Prostate gland (tissue), 2 donors: Measurements from ENCODE around the gene CACNG7. TPM values are rescaled to one million over a fixed set of nuclear protein-coding genes. Genes with fewer than 3 reads are reported as not detected.

Experiments used
- DNase-seq: peaks from one replicate; pipeline ENCODE4 v3.0.0-alpha.2; 2019; ENCODE audit warnings: low spot score
- H3K27ac ChIP-seq, 2 donors: fragments of 200-600 bp; sonication (generic); 2 replicates each; pipeline ENCODE4 v1.5.1; 2017 to 2019
- H3K27me3 ChIP-seq: fragments of 200-600 bp; sonication (generic); replicated peaks from 2 replicates; pipeline ENCODE4 v1.5.1; 2019; ENCODE audit not compliant: insufficient read depth
- H3K36me3 ChIP-seq, 2 donors: fragments of 200-600 bp; sonication (generic); 1 replicate in 1 of 2; 2 replicates in 1 of 2; pipeline versions ENCODE4 v1.5.1 to v1.8.1; 2017 to 2019
- H3K4me1 ChIP-seq: fragments of 200-600 bp; sonication (generic); replicated peaks from 2 replicates; pipeline ENCODE4 v1.5.1; 2019
- H3K4me3 ChIP-seq, 2 donors: fragments of 200-600 bp; sonication (generic); 2 replicates each; pipeline ENCODE4 v1.5.1; 2017 to 2019
- H3K9me3 ChIP-seq: fragments of 200-600 bp; sonication (generic); 2 replicates; pipeline ENCODE4 v1.5.1; 2017
- POLR2A ChIP-seq: fragments of 450-650 bp; IDR thresholded peaks from one replicate; pipeline ENCODE4 v1.6.1; 2016; ENCODE audit warnings: antibody characterized with exemption, mild to moderate bottlenecking
- POLR2AphosphoS5 ChIP-seq: sonication (generic); formaldehyde crosslinking; IDR thresholded peaks from one replicate; pipeline ENCODE4 v1.6.1; 2017; ENCODE audit warnings: antibody characterized with exemption
- WGBS: methylation state at CpG from one replicate; pipeline ENCODE4 v1.1.5; 2018; 5-methylcytosine and 5-hydroxymethylcytosine counted together
- intact Hi-C: fragments of 100-400 bp; cut with DNase I; formaldehyde crosslinking; loops from one replicate; pipeline ENCODE4 v1.14.2; 2022
- total RNA-seq, 2 donors: library from RNA; depleted of rRNA; stranded (reverse); fragments of >200 nt; gene quantifications; one replicate each; pipeline ENCODE4 v1.1.0, GENCODE V29; 2016
- TF ChIP-seq, protein P1 (sequence below), 4 experiments: fragments of 200-600 bp in 2 of 4; fragments of 450-650 bp in 2 of 4; sonication (generic) in 2 of 4; IDR thresholded peaks; 1 replicate in 3 of 4; 2 replicates in 1 of 4; pipeline ENCODE4 v1.5.1; 2016 to 2019; ENCODE audit warnings: antibody characterized with exemption in 4 of 4, mild to moderate bottlenecking in 2 of 4, moderate library complexity in 2 of 4

CACNG7 gene
- total RNA-seq, 2 donors from 2014 or later, result not detected

DNA sequence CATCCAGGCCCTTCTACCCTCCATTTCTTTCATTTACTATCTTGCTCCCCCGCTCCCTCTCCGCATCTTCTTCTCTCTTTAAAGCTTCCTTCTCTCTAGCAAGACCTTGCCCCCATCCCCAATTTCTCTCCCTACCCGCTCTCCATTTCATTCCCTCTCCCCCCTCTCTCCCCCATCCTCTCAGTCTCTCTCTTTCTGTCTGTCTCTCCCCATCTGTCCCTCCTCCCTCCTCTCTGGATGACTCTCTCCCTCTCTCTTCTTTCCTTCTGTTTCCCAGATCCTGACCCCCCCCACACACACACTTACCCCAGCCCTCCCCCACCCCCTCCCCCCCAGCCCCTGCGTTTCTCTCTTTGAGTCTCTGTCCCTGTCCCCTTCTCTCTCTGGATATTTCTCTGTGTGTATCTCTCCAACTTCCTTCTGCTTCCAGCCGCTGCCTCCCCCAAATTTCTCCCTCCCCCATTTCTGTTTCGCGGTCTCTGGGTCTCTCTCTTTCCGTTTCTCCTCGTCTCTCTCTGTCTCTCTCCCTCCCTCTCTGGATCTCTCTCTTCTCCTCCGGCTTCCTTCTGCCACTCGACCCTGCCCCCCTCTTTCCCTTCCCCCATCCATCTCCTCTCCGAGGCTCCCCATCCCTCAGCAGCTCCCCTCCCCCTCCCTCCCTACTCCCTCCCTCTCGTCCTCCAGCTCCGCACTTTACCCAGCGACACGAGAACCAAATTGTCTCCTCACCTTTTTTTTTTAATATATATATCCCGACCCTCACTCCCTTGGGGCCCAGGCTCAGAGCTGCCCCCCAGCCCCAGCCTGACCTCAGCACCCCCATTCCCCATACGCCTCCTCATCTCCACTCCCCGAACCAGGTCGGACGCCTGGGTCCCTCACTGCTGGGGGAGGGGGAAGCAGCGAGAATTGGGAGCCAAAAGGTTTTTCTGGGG lies 50.0 kb downstream of the CACNG7 start:
- H3K27me3 ChIP-seq, result peaks cover 26% of the 10 kb centered on the region
- no peak overlapping the region for H3K4me3 ChIP-seq
- WGBS, result 3% methylated on average over 22 of the region's 22 CpGs
- H3K4me1 ChIP-seq, result no peaks in the 10 kb centered on the region
- no peaks in the 10 kb centered on the region for H3K36me3 ChIP-seq
- TF ChIP-seq, protein P1, sequence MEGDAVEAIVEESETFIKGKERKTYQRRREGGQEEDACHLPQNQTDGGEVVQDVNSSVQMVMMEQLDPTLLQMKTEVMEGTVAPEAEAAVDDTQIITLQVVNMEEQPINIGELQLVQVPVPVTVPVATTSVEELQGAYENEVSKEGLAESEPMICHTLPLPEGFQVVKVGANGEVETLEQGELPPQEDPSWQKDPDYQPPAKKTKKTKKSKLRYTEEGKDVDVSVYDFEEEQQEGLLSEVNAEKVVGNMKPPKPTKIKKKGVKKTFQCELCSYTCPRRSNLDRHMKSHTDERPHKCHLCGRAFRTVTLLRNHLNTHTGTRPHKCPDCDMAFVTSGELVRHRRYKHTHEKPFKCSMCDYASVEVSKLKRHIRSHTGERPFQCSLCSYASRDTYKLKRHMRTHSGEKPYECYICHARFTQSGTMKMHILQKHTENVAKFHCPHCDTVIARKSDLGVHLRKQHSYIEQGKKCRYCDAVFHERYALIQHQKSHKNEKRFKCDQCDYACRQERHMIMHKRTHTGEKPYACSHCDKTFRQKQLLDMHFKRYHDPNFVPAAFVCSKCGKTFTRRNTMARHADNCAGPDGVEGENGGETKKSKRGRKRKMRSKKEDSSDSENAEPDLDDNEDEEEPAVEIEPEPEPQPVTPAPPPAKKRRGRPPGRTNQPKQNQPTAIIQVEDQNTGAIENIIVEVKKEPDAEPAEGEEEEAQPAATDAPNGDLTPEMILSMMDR (IDR thresholded peaks at IDR 0.05), result no peak
- TF ChIP-seq POLR2A (no peak), POLR2AphosphoS5 (no peak)
- intact Hi-C loops, result no loop called here
- no peak for DNase-seq
- H3K9me3 ChIP-seq, result no peaks in the 10 kb centered on the region
- no peak overlapping the region for H3K27ac ChIP-seq

DNA sequence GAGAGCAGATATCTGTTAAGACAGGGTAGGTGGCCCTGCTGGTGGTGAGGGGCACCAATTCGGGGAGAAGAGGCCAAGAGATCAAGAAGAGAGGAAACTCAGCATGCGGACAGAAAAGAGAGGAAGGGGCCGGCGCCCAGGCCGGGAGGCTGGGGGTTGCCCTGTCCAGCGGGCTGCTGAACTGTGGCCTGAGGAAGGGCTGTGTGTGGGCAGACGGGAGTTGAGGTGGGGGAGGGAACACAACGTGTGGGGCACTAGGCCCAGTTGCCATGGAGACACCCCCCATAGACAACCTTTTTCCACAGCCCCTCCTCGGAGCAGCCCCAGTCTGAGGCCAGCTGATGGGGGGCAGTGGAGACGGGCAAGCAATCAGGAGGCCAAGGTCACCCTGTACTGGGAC lies 51.1 kb downstream of the CACNG7 start:
- WGBS, result 3% methylated on average over 10 of the region's 10 CpGs
- DNase-seq, result no peak
- no peak overlapping the region for H3K27ac ChIP-seq
- H3K36me3 ChIP-seq, result no peaks in the 10 kb centered on the region
- H3K4me3 ChIP-seq, result no peak overlapping the region
- no peaks in the 10 kb centered on the region for H3K4me1 ChIP-seq
- intact Hi-C loops, result no loop called here
- no peak for TF ChIP-seq POLR2A
- TF ChIP-seq POLR2AphosphoS5, result no peak
- TF ChIP-seq, protein P1 (IDR thresholded peaks at IDR 0.05), result no peak
- peaks cover 26% of the 10 kb centered on the region for H3K27me3 ChIP-seq
- no peaks in the 10 kb centered on the region for H3K9me3 ChIP-seq

DNA sequence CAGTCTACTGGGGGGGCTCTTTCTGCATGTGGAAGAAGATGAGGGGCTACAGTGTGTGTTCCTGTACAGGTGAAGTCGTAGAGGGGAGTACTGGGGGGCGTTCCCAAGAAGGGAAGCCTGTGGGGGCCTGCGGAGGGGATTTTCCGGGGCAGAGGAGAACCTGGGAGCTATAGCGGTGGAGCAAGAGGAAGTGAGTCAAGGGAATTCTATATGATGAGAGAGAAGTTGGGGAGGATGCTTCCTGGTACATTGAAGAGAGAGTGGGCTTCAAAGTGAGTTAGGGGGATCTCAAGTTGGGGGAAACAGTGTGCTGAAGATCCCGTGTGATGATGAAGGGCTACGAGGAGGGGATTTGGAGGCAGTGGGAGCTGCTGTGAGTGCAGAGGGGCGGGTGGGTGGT lies 51.8 kb downstream of the CACNG7 start:
- DNase-seq, result no peak
- intact Hi-C loops, result no loop called here
- no peak overlapping the region for H3K4me3 ChIP-seq
- H3K4me1 ChIP-seq, result no peaks in the 10 kb centered on the region
- 8% methylated on average over 8 of the region's 8 CpGs for WGBS
- TF ChIP-seq POLR2A (no peak), POLR2AphosphoS5 (no peak)
- TF ChIP-seq, protein P1 (IDR thresholded peaks at IDR 0.05), result no peak
- no peaks in the 10 kb centered on the region for H3K9me3 ChIP-seq
- H3K27me3 ChIP-seq, result peaks cover 26% of the 10 kb centered on the region
- H3K36me3 ChIP-seq, result no peaks in the 10 kb centered on the region
- no peak overlapping the region for H3K27ac ChIP-seq

DNA sequence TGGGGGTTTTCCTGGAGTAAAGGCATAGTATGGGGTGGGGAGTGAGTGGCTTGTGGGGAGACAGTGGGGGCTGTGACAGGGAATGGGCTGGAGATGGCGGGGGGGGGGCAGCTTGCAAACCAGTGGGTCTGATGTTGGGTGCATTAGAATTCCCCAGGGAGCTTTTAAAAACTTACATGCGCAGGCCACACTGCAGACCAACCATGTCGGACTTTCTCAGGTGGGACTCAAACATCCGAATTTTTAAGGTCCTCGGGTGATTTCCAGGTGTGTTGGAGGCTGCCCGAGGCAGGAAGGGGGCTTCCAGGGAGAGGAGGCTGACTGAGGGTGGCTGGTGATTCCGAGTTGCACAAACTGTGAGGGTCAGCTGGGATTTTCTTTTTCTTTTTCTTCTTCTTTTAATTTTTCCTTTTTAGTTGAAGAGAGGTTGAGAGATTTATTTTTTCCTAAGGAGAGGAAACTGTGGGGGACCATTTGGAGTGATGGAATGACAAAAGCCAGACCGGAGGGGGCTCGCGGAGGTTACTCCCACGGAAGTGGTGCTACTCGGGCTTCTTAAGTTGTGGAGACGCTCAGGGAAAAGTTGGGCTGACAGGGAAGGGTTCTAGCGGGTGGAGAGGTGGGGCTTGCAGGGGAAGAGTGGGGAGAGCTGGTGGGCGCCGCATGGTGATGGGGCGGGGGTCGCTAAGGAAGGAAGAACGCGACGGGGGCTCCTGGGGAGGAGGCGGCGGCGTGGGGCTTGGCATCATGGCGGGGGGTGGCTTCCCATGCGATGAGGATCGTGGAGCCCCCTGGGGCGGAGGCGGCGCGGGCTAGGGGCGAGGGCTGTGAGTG lies 52.7 kb downstream of the CACNG7 start:
- Histone ChIP-seq H3K4me1 (no peaks in the 10 kb centered on the region), H3K27me3 (peaks cover 26% of the 10 kb centered on the region), H3K9me3 (no peaks in the 10 kb centered on the region), H3K4me3 (no peak overlapping the region), H3K36me3 (no peaks in the 10 kb centered on the region), H3K27ac (no peak overlapping the region)
- TF ChIP-seq, protein P1 (IDR thresholded peaks at IDR 0.05), result no peak
- TF ChIP-seq POLR2A (no peak), POLR2AphosphoS5 (no peak)
- WGBS, result 3% methylated on average over 32 of the region's 32 CpGs
- intact Hi-C loops, result no loop called here
- no peak for DNase-seq
